ENCODE data around the gene TMEM131. TPM values are rescaled to one million over a fixed set of nuclear protein-coding genes. Genes with fewer than 3 reads are reported as not detected.

The TMEM131 gene
- total RNA-seq, 1 donor from 2014 or later: 31.7 TPM

- Mint-ChIP-seq H3K36me3 (ENCODE audit: low read depth, unreplicated experiment) (no peaks in the 10 kb centered on the region), H3K4me1 (ENCODE audit: unreplicated experiment) (no peaks in the 10 kb centered on the region), H3K27ac (ENCODE audit: unreplicated experiment) (no peak overlapping the region), H3K9me3 (ENCODE audit: unreplicated experiment) (no peaks in the 10 kb centered on the region), H3K27me3 (ENCODE audit: unreplicated experiment) (no peaks in the 10 kb centered on the region), H3K4me3 (ENCODE audit: unreplicated experiment) (no peak overlapping the region)
- no peak for TF ChIP-seq CTCF (IDR thresholded peaks at IDR 0.05; ENCODE audit: unreplicated experiment)
- DNase-seq (ENCODE audit: low spot score): no peak
Observed at GRCh38 chr2:98012561-98012991, 16.8 kb upstream of the TMEM131 start.

- DNase-seq (ENCODE audit: low spot score): no peak
- H3K9me3 Mint-ChIP-seq (ENCODE audit: unreplicated experiment): no peaks in the 10 kb centered on the region
- no peak overlapping the region for H3K4me3 Mint-ChIP-seq (ENCODE audit: unreplicated experiment)
- no peaks in the 10 kb centered on the region for H3K36me3 Mint-ChIP-seq (ENCODE audit: low read depth, unreplicated experiment)
- no peaks in the 10 kb centered on the region for H3K4me1 Mint-ChIP-seq (ENCODE audit: unreplicated experiment)
- H3K27me3 Mint-ChIP-seq (ENCODE audit: unreplicated experiment): no peaks in the 10 kb centered on the region
- TF ChIP-seq CTCF (IDR thresholded peaks at IDR 0.05; ENCODE audit: unreplicated experiment): no peak
- no peak overlapping the region for H3K27ac Mint-ChIP-seq (ENCODE audit: unreplicated experiment)
Observed at GRCh38 chr2:98009887-98010760, 14.4 kb upstream of the TMEM131 start.

GRCh38 chr2:98008415-98008814, 12.7 kb upstream of the TMEM131 start:
- Mint-ChIP-seq H3K27ac (ENCODE audit: unreplicated experiment) (no peak overlapping the region), H3K9me3 (ENCODE audit: unreplicated experiment) (no peaks in the 10 kb centered on the region), H3K36me3 (ENCODE audit: low read depth, unreplicated experiment) (no peaks in the 10 kb centered on the region), H3K4me1 (ENCODE audit: unreplicated experiment) (no peaks in the 10 kb centered on the region), H3K27me3 (ENCODE audit: unreplicated experiment) (no peaks in the 10 kb centered on the region), H3K4me3 (ENCODE audit: unreplicated experiment) (no peak overlapping the region)
- DNase-seq (ENCODE audit: low spot score): no peak
- TF ChIP-seq CTCF (IDR thresholded peaks at IDR 0.05; ENCODE audit: unreplicated experiment): no peak

DNA sequence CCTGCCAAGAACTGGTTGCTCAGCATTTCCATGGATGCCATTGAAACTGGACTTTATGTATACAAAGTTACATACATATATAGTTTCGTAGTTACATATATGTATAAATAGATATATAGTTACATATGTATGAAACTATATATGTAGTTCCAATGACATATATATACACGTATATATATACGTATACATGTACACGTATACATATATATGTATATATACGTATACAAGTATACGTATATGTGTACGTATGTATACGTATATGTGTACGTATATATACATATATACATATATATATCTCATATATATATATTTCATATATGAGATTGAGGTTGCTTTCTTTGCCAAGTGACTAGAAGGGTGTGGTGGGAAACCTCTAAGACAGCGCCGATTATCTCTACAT, 10.6 kb upstream of the TMEM131 start:
- no peak for DNase-seq (ENCODE audit: low spot score)
- Mint-ChIP-seq H3K4me3 (ENCODE audit: unreplicated experiment) (no peak overlapping the region), H3K9me3 (ENCODE audit: unreplicated experiment) (no peaks in the 10 kb centered on the region), H3K36me3 (ENCODE audit: low read depth, unreplicated experiment) (no peaks in the 10 kb centered on the region), H3K27ac (ENCODE audit: unreplicated experiment) (no peak overlapping the region), H3K27me3 (ENCODE audit: unreplicated experiment) (no peaks in the 10 kb centered on the region), H3K4me1 (ENCODE audit: unreplicated experiment) (no peaks in the 10 kb centered on the region)
- TF ChIP-seq CTCF (IDR thresholded peaks at IDR 0.05; ENCODE audit: unreplicated experiment): no peak

DNA sequence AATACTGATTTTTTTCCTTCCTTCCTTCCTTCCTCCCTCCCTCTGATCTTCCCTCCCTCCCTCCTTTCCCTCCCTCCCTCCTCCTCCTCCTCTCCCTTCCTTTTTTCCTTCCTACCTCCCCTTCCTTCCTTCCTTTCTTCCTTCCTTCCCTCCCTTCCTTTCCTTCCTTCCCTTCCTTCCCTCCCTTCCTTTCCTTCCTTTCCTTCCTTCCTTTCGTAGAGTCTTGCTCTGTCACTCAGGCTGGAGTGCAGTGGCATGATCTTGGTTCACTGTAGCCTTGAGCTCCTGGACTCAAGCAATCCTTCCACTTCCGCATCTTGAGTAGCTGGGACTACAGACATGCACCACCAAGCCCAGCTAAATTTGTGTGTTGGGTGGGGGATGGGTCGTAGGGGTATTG, 8.9 kb upstream of the TMEM131 start:
- no peaks in the 10 kb centered on the region for H3K27me3 Mint-ChIP-seq (ENCODE audit: unreplicated experiment)
- H3K36me3 Mint-ChIP-seq (ENCODE audit: low read depth, unreplicated experiment): no peaks in the 10 kb centered on the region
- TF ChIP-seq CTCF (IDR thresholded peaks at IDR 0.05; ENCODE audit: unreplicated experiment): no peak
- H3K27ac Mint-ChIP-seq (ENCODE audit: unreplicated experiment): no peak overlapping the region
- H3K9me3 Mint-ChIP-seq (ENCODE audit: unreplicated experiment): no peaks in the 10 kb centered on the region
- no peaks in the 10 kb centered on the region for H3K4me1 Mint-ChIP-seq (ENCODE audit: unreplicated experiment)
- H3K4me3 Mint-ChIP-seq (ENCODE audit: unreplicated experiment): no peak overlapping the region
- no peak for DNase-seq (ENCODE audit: low spot score)
